Measurements from ENCODE around the gene VSIG10L2.

The VSIG10L2 gene

DNA sequence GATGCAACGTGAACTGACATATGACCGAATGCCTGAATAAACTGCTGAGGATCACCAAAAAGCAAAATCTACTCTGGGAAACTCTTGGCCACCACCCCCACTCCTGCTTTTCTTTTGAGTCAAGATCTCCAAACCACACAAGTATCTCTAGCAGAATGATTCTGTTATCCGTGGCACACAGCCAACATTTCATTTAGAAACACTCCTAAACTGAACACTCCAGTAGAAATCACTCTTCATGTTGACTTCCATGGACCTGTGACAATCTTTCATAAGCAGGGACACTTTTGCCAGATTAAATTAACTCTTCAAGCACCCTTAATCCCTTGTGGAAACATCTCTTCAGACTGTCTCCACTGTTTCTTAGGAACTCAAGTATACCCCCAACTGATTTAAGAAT is 44.4 kb downstream of the VSIG10L2 start:
- TF ChIP-seq, protein P1, sequence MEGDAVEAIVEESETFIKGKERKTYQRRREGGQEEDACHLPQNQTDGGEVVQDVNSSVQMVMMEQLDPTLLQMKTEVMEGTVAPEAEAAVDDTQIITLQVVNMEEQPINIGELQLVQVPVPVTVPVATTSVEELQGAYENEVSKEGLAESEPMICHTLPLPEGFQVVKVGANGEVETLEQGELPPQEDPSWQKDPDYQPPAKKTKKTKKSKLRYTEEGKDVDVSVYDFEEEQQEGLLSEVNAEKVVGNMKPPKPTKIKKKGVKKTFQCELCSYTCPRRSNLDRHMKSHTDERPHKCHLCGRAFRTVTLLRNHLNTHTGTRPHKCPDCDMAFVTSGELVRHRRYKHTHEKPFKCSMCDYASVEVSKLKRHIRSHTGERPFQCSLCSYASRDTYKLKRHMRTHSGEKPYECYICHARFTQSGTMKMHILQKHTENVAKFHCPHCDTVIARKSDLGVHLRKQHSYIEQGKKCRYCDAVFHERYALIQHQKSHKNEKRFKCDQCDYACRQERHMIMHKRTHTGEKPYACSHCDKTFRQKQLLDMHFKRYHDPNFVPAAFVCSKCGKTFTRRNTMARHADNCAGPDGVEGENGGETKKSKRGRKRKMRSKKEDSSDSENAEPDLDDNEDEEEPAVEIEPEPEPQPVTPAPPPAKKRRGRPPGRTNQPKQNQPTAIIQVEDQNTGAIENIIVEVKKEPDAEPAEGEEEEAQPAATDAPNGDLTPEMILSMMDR (conservative IDR thresholded peaks at IDR 0.05; ENCODE audit: low read depth) = no peak
- ChIA-PET CTCF (no interaction called here), POLR2A (ENCODE audit: low non-redundant PET) (no interaction called here)
- H3K27ac ChIP-seq = no peak overlapping the region
- no peak for DNase-seq (ENCODE audit: low spot score)

DNA sequence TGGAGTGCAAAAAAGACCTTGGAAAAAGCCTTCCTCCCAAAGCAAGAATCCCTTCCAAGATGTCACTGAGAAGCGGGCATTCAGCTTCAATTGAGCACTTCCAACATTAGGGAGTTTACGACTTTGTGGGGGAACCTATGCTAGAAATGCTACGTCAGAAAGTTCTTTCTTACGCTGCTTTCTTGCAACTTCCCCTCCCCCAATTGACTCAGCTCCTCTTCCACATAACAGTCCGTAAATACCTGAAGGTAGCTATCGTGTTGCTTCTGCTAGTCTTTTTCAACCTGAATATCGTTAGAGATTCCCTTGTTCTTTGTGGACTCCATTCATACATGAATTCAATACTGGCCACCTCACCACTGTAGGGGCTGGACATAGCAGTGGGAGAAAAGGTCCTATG is 47.0 kb downstream of the VSIG10L2 start:
- TF ChIP-seq, protein P1 (conservative IDR thresholded peaks at IDR 0.05; ENCODE audit: low read depth) = no peak
- ChIA-PET CTCF (no interaction called here), POLR2A (ENCODE audit: low non-redundant PET) (no interaction called here)
- no peak for DNase-seq (ENCODE audit: low spot score)
- H3K27ac ChIP-seq = no peak overlapping the region

DNA sequence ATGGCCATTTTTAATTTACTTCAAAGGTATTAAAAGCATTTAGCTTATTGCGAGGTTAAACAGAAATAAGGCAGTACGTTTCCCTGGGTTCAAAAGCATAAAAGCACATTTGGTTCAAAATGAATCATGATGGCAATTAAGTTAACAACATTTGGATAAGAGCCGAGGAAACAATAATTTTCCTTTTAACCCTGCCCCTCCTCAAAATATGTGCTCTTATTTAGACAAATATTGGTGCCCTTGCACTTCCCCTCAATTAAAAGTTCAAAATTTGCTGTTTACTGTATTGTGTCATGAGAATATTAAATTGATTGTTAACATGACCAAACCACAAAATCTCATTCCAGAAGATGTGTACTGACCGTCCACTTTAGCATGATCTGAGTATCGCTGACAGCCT is 48.7 kb downstream of the VSIG10L2 start:
- ChIA-PET POLR2A (ENCODE audit: low non-redundant PET) (no interaction called here), CTCF (interaction anchor here (0.6 kb wide), 1 partner anchor 54 kb away, joined by 9 read pairs; no protein-coding TSS in a partner anchor)
- TF ChIP-seq, protein P1 (conservative IDR thresholded peaks at IDR 0.05; ENCODE audit: low read depth) = no peak
- H3K27ac ChIP-seq = no peak overlapping the region
- no peak for DNase-seq (ENCODE audit: low spot score)

DNA sequence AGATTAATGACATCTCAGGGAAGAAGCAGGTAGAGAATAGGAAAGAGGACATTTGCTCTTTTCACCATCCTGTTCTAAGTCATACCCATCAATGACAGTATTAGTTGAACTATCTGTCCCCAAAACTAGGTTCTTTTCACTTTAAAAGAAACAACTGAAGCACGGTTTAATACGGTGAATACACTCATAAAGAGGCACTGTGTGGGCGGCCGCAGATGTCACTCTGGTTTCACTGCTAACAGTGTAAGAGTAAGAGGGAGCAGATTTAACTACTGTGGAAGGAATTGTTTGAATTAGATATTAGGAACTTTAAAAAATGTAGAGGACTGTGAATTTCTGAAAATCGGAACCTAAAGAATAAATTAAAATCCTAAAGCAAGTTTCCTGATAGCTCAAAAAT is 49.5 kb downstream of the VSIG10L2 start:
- no peak for DNase-seq (ENCODE audit: low spot score)
- ChIA-PET CTCF (no interaction called here), POLR2A (ENCODE audit: low non-redundant PET) (no interaction called here)
- TF ChIP-seq, protein P1 (conservative IDR thresholded peaks at IDR 0.05; ENCODE audit: low read depth) = no peak
- H3K27ac ChIP-seq = no peak overlapping the region

DNA sequence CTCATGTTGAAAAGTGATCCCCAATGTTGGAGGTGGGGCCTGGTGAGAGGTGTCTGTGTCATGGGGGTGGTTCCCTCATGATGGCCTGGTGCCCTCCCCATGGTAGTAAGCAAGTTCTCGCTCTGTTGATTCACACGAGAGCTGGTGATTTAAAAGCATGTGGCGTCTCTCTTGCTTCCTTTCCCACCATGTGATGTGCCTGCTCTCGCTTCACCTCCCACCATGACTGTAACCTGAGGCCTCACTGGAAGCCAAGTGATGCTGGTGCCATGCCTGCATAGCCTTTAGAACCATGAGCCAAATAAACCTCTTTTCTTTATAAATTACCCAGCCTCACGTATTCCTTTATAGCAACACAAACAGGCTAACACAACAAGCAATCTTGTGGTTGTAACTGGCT is 52.4 kb downstream of the VSIG10L2 start:
- CTCF ChIA-PET = no interaction called here
- TF ChIP-seq, protein P1 (conservative IDR thresholded peaks at IDR 0.05; ENCODE audit: low read depth) = no peak
- DNase-seq (ENCODE audit: low spot score) = no peak
- no peak overlapping the region for H3K27ac ChIP-seq
- POLR2A ChIA-PET (ENCODE audit: low non-redundant PET) = no interaction called here

DNA sequence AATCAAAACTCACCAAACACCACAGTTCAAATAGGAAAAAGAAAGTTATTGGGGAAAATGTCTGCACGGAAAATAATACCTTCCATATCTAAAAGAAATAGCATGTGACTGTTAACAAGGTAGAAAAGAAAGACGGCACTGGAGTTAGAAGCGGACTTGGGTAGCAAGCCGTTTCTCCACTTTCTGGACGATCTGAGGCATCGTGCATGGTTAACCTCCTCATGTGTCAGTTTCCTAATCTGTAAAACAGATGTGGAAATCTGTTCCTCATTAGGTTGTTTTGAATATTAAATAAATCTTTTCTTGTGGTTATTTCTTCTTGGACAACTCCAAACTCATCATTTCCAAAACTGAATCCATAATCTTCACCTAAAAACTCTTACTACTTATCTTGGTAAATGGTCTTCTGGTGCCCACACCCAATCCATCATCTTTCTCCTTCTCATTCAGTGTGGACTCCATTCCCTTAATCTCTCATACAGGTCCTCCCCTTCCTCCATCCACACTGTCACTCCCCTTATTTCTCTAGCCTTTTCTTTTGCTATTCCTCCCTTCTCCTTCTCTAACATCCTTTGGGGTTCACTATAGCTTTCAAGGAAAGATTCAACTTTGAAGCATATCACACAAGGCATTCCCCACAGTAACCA is 53.5 kb downstream of the VSIG10L2 start:
- no peak for DNase-seq (ENCODE audit: low spot score)
- TF ChIP-seq, protein P1 (conservative IDR thresholded peaks at IDR 0.05; ENCODE audit: low read depth) = no peak
- ChIA-PET POLR2A (ENCODE audit: low non-redundant PET) (no interaction called here), CTCF (no interaction called here)
- H3K27ac ChIP-seq = no peak overlapping the region
